Erythroblast (primary cell): ENCODE measurements around the gene RALGPS2.

ENCODE experiments used
- GATA1 ChIP-seq: IDR thresholded peaks from 2 replicates; pipeline ENCODE4 v1.6.1; 2011; ENCODE audit warnings: low read depth, mild to moderate bottlenecking, control low read depth, low read length, moderate library complexity
- POLR2A ChIP-seq: IDR thresholded peaks from 2 replicates; pipeline ENCODE4 v1.6.1; 2011; ENCODE audit warnings: mild to moderate bottlenecking, low read length

DNA sequence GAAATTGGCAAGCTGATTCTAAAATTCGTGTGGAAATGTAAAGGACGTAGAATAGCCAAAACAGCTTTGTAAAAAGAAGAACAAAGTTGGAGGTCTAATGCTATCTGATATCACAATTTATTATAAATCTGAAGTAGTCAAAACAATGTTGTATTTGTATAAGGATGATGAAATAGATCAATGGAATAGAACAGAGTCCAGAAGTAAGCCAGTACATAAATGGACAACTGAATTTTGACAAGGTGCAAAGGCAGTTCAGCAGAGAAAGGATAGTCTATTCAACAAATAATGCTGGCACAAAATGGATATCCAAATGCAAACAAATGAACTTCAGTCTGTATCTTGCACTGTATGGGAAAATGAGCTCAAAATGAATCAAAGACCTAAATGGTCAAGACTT is 20.2 kb downstream of the RALGPS2 start:
- no peak for TF ChIP-seq POLR2A
- no peak for TF ChIP-seq GATA1
